H9 (cell line): ENCODE measurements around the gene SMC3. TPM values are rescaled to one million over a fixed set of nuclear protein-coding genes. Genes with fewer than 3 reads are reported as not detected.
A peak's percentile ranks its signal among the peaks of the same experiment; 100 is the strongest.

Experiments
- DNase-seq: peaks from one replicate; pipeline ENCODE4 v3.0.0-alpha.2; 2017
- H2AFZ ChIP-seq: one replicate; pipeline ENCODE4 v1.6.1; 2013; ENCODE audit warnings: mild to moderate bottlenecking, low read length, control low read depth, moderate library complexity
- H2AK5ac ChIP-seq: 2 replicates; pipeline ENCODE4 v1.6.1; 2013; ENCODE audit warnings: low read length, control low read depth, mixed read lengths; ENCODE audit not compliant: insufficient read length
- H2BK120ac ChIP-seq: one replicate; pipeline ENCODE4 v1.6.1; 2013; ENCODE audit warnings: low read depth, mild to moderate bottlenecking, low read length, control low read depth, inconsistent platforms; ENCODE audit not compliant: poor library complexity, severe bottlenecking
- H2BK12ac ChIP-seq: 2 replicates; pipeline ENCODE4 v1.6.1; 2013; ENCODE audit warnings: low read length, control low read depth, mixed read lengths, low read depth; ENCODE audit not compliant: insufficient read length
- H2BK15ac ChIP-seq: 2 replicates; pipeline ENCODE4 v1.6.1; 2013; ENCODE audit warnings: low read depth, low read length, control low read depth
- H2BK20ac ChIP-seq: one replicate; pipeline ENCODE4 v1.6.1; 2013; ENCODE audit warnings: low read depth, mild to moderate bottlenecking, low read length, control low read depth, inconsistent platforms; ENCODE audit not compliant: poor library complexity, severe bottlenecking
- H2BK5ac ChIP-seq: 2 replicates; pipeline ENCODE4 v1.6.1; 2013; ENCODE audit warnings: low read length, control low read depth, mixed read lengths; ENCODE audit not compliant: insufficient read length
- H3K14ac ChIP-seq: 2 replicates; pipeline ENCODE4 v1.6.1; 2013; ENCODE audit warnings: low read length, control low read depth; ENCODE audit not compliant: insufficient read depth
- H3K18ac ChIP-seq: 2 replicates; pipeline ENCODE4 v1.6.1; 2013; ENCODE audit warnings: low read depth, mild to moderate bottlenecking, mixed read lengths, low read length, control low read depth; ENCODE audit not compliant: insufficient read length
- H3K23ac ChIP-seq: 2 replicates; pipeline ENCODE4 v1.6.1; 2013; ENCODE audit warnings: low read length, control low read depth, mixed read lengths, low read depth; ENCODE audit not compliant: insufficient read length
- H3K23me2 ChIP-seq: 2 replicates; pipeline ENCODE4 v1.6.1; 2013; ENCODE audit warnings: low read depth, mild to moderate bottlenecking, mixed read lengths, low read length, control low read depth; ENCODE audit not compliant: insufficient read length, poor library complexity, severe bottlenecking
- H3K27ac ChIP-seq: 2 replicates; pipeline ENCODE4 v1.5.1; 2013; ENCODE audit warnings: low read length, control low read depth, mixed read lengths, low read depth; ENCODE audit not compliant: insufficient read length
- H3K27me3 ChIP-seq: 2 replicates; pipeline ENCODE4 v1.6.1; 2013; ENCODE audit warnings: low read length, control low read depth, inconsistent platforms; ENCODE audit not compliant: insufficient read depth
- H3K4ac ChIP-seq: 2 replicates; pipeline ENCODE4 v1.6.1; 2013; ENCODE audit warnings: low read depth, mild to moderate bottlenecking, control low read depth, inconsistent platforms, low read length, moderate library complexity
- H3K4me1 ChIP-seq: 2 replicates; pipeline ENCODE4 v1.6.1; 2013; ENCODE audit warnings: low read length, control low read depth, inconsistent platforms; ENCODE audit not compliant: insufficient read depth
- H3K4me2 ChIP-seq: 2 replicates; pipeline ENCODE4 v1.6.1; 2013; ENCODE audit warnings: low read length, control low read depth, mixed read lengths; ENCODE audit not compliant: insufficient read length, insufficient read depth
- H3K56ac ChIP-seq: 2 replicates; pipeline ENCODE4 v1.6.1; 2013; ENCODE audit warnings: low read depth, mild to moderate bottlenecking, mixed read lengths, low read length, control low read depth; ENCODE audit not compliant: insufficient read length
- H3K79me1 ChIP-seq: 2 replicates; pipeline ENCODE4 v1.6.1; 2013; ENCODE audit warnings: low read depth, mild to moderate bottlenecking, moderate library complexity, low read length, control low read depth, inconsistent platforms; ENCODE audit not compliant: insufficient read depth, poor library complexity, severe bottlenecking
- H3K79me2 ChIP-seq: 2 replicates; pipeline ENCODE4 v1.6.1; 2013; ENCODE audit warnings: low read length, control low read depth, inconsistent platforms; ENCODE audit not compliant: insufficient read depth
- H3K9ac ChIP-seq: 2 replicates; pipeline ENCODE4 v1.6.1; 2013; ENCODE audit warnings: low read length, control low read depth, mixed read lengths; ENCODE audit not compliant: insufficient read length; ENCODE audit errors: extremely low read depth
- H3K9me3 ChIP-seq: one replicate; pipeline ENCODE4 v1.6.1; 2013; ENCODE audit warnings: low read depth, low read length, inconsistent platforms; ENCODE audit not compliant: control insufficient read depth
- H3T11ph ChIP-seq: one replicate; pipeline ENCODE4 v1.6.1; 2013; ENCODE audit warnings: mild to moderate bottlenecking, low read length, control low read depth, inconsistent platforms
- H4K20me1 ChIP-seq: one replicate; pipeline ENCODE4 v1.6.1; 2013; ENCODE audit not compliant: control insufficient read depth, insufficient read length, insufficient read depth
- H4K5ac ChIP-seq: 2 replicates; pipeline ENCODE4 v1.6.1; 2013; ENCODE audit warnings: low read depth, mild to moderate bottlenecking, mixed read lengths, low read length, control low read depth; ENCODE audit not compliant: insufficient read length
- H4K8ac ChIP-seq: replicated peaks from 2 replicates; pipeline ENCODE4 v1.6.1; 2013; ENCODE audit warnings: low read length, control low read depth, mixed read lengths, low read depth; ENCODE audit not compliant: insufficient read length
- H4K91ac ChIP-seq: 2 replicates; pipeline ENCODE4 v1.6.1; 2013; ENCODE audit warnings: low read depth, mild to moderate bottlenecking, moderate library complexity, mixed read lengths, low read length, control low read depth; ENCODE audit not compliant: insufficient read length
- H3K27ac Mint-ChIP-seq, 3 experiments: 2 replicates in 2 of 3; 3 replicates in 1 of 3; pipeline ENCODE4 v1.8.0; 2020 to 2021; ENCODE audit warnings: mixed read lengths in 3 of 3, mild to moderate bottlenecking in 1 of 3, moderate library complexity in 1 of 3
- H3K27me3 Mint-ChIP-seq: 2 replicates; pipeline ENCODE4 v1.8.0; 2021; ENCODE audit warnings: low read depth, mild to moderate bottlenecking, moderate library complexity, mixed read lengths
- H3K36me3 Mint-ChIP-seq, 3 experiments: 2 replicates in 2 of 3; 3 replicates in 1 of 3; pipeline ENCODE4 v1.8.0; 2020 to 2021; ENCODE audit warnings: low read depth in 3 of 3, mixed read lengths in 3 of 3; ENCODE audit not compliant: insufficient read depth in 1 of 3
- H3K4me1 Mint-ChIP-seq, 2 experiments: 2 replicates each; pipeline ENCODE4 v1.8.0; 2020; ENCODE audit warnings: mixed read lengths in 2 of 2
- H3K4me3 Mint-ChIP-seq, 2 experiments: 2 replicates in 1 of 2; 3 replicates in 1 of 2; pipeline ENCODE4 v1.8.0; 2020 to 2021; ENCODE audit warnings: mild to moderate bottlenecking in 2 of 2, mixed read lengths in 2 of 2, moderate library complexity in 1 of 2
- H3K9me3 Mint-ChIP-seq, 2 experiments: 2 replicates in 1 of 2; 3 replicates in 1 of 2; pipeline ENCODE4 v1.8.0; 2020; ENCODE audit warnings: mild to moderate bottlenecking in 2 of 2, mixed read lengths in 2 of 2, moderate library complexity in 1 of 2
- CTCF ChIP-seq: fragments of 200-600 bp; sonication (generic); conservative IDR thresholded peaks from 3 replicates; pipeline ENCODE4 v1.8.0; 2021; ENCODE audit warnings: antibody characterized with exemption, mild to moderate bottlenecking
- WGBS: extraction: QIAGEN DNeasy Blood & Tissue Kit; methylation state at CpG from one replicate; pipeline ENCODE4 v1.1.7; 2013; ENCODE audit warnings: missing lambda C conversion rate, low lambda C conversion rate, mixed read lengths; ENCODE audit not compliant: insufficient read length; ENCODE audit errors: extremely low coverage; 5-methylcytosine and 5-hydroxymethylcytosine counted together
- total RNA-seq: library from RNA; stranded (reverse); gene quantifications from 2 replicates; pipeline ENCODE4 v1.2.1, GENCODE V29; 2021

Gene SMC3
- total RNA-seq, 1 experiment from 2014 or later, result 82.4 TPM

- WGBS, result no CpG with 5 or more reads among the region's 10 CpGs
- H2BK12ac ChIP-seq, result no peak overlapping the region
- H2BK15ac ChIP-seq, result no peak overlapping the region
- no peak overlapping the region for H3K4ac ChIP-seq
- no peak overlapping the region for H3K18ac ChIP-seq
- no peaks in the 10 kb centered on the region for H3K9me3 ChIP-seq
- no peaks in the 10 kb centered on the region for H3K36me3 Mint-ChIP-seq
- no peak overlapping the region for H2AFZ ChIP-seq
- no peak overlapping the region for H4K8ac ChIP-seq
- H3K79me2 ChIP-seq, result no peaks in the 10 kb centered on the region; the same call in 1 of the 2 replicates
- H3K27ac ChIP-seq, result no peak overlapping the region
- H3K79me1 ChIP-seq, result no peaks in the 10 kb centered on the region
- DNase-seq, result peak; percentile 43
- H4K5ac ChIP-seq, result no peak overlapping the region
- no peak overlapping the region for H3T11ph ChIP-seq
- H3K4me3 Mint-ChIP-seq, result no peak overlapping the region
- no peaks in the 10 kb centered on the region for H4K20me1 ChIP-seq
- peaks cover 36% of the 10 kb centered on the region in 2 experiments for H3K4me1 Mint-ChIP-seq
- H3K9ac ChIP-seq, result no peak overlapping the region
- no peak overlapping the region for H3K56ac ChIP-seq
- H3K27me3 Mint-ChIP-seq, result peaks cover 20% of the 10 kb centered on the region
- no peaks in the 10 kb centered on the region; a peak in 2 of 5 replicates for H3K9me3 Mint-ChIP-seq
- no peaks in the 10 kb centered on the region for H3K23me2 ChIP-seq
- peak overlapping the region in 1 of 3 experiments; percentile 69; a peak in 2 of 7 replicates for H3K27ac Mint-ChIP-seq
- H2AK5ac ChIP-seq, result no peak overlapping the region
- H3K27me3 ChIP-seq, result peaks cover 6% of the 10 kb centered on the region; the same call in 1 of the 2 replicates
- H3K4me1 ChIP-seq, result peaks cover 6% of the 10 kb centered on the region; the same call in 1 of the 2 replicates
- no peak overlapping the region for H3K4me2 ChIP-seq
- no peak for TF ChIP-seq CTCF
- no peak overlapping the region for H2BK5ac ChIP-seq
- no peak overlapping the region for H3K14ac ChIP-seq
- no peak overlapping the region for H3K23ac ChIP-seq
- no peak overlapping the region for H2BK120ac ChIP-seq
- H2BK20ac ChIP-seq, result no peak overlapping the region
- H4K91ac ChIP-seq, result no peak overlapping the region
Observed at GRCh38 chr10:110637558-110638053, 70.1 kb downstream of the SMC3 start.
